ENCODE data around the gene SLAMF6. TPM values are rescaled to one million over a fixed set of nuclear protein-coding genes. Genes with fewer than 3 reads are reported as not detected.
"Not testable (repeated sequence)": the region's sequence is repeated elsewhere in the genome, so short reads cannot be mapped to it uniquely, and the experiment has no call there.

SLAMF6 gene
- total RNA-seq, 4 donors from 2014 or later: 0.60 to 6.7 (median 2.3) TPM; not detected in 1

GRCh38 chr1:160534823-160535605, 12.0 kb upstream of the SLAMF6 start:
- intact Hi-C loops (cut with DNase I; ENCODE audit: low total_unique reads) (loop anchor here (5.0 kb wide), 1 partner anchor 168 kb away; the partner anchor contains the start of gene NHLH1), in situ Hi-C loops (cut with MboI; ENCODE audit: low pct_ligation_motif_present in 1 of 4, low pct_unique_long_range_greater_than_20kb in 1 of 4, low sequenced_read_pairs in 3 of 4) (no loop called here)
- WGBS, 2 donors (ENCODE audit: low coverage in 1 of 2): 74 to 89% methylated on average over 3 of the region's 3 CpGs
- DNase-seq: no peak
- Histone ChIP-seq H3K9me3 (peaks cover 20 to 22% of the 10 kb centered on the region in 2 donors), H3K27ac (no peak overlapping the region), H3K27me3 (no peaks in the 10 kb centered on the region), H3K4me3 (no peak overlapping the region), H3K36me3 (no peaks in the 10 kb centered on the region), H3K4me1 (peaks cover 0 to 23% (median 10%) of the 10 kb centered on the region in 4 donors)
- TF ChIP-seq POLR2AphosphoS5 (IDR thresholded peaks at IDR 0.05) (no peak), EP300 (IDR thresholded peaks at IDR 0.05; ENCODE audit: low read depth) (no peak), POLR2A (IDR thresholded peaks at IDR 0.05) (no peak), CTCF (IDR thresholded peaks at IDR 0.05) (no peak)

- in situ Hi-C loops (cut with MboI; ENCODE audit: low pct_ligation_motif_present in 1 of 4, low pct_unique_long_range_greater_than_20kb in 1 of 4, low sequenced_read_pairs in 3 of 4); H3K36me3 ChIP-seq; DNase-seq; H3K4me3 ChIP-seq; H3K27ac ChIP-seq; H3K4me1 ChIP-seq; H3K27me3 ChIP-seq: not testable (repeated sequence)
- WGBS, 2 donors (ENCODE audit: low coverage in 1 of 2): no CpG with 5 or more reads among the region's 5 CpGs
- peaks cover 20 to 22% of the 10 kb centered on the region in 2 donors for H3K9me3 ChIP-seq
- intact Hi-C loops (cut with DNase I; ENCODE audit: low total_unique reads): loop anchor here (5.0 kb wide), 1 partner anchor 165 kb away; the partner anchor contains the start of gene NHLH1
Measured at GRCh38 chr1:160532557-160532813, 9.4 kb upstream of the SLAMF6 start.

- H3K36me3 ChIP-seq; H3K4me1 ChIP-seq; DNase-seq; H3K4me3 ChIP-seq; H3K27ac ChIP-seq; in situ Hi-C loops (cut with MboI; ENCODE audit: low pct_ligation_motif_present in 1 of 4, low pct_unique_long_range_greater_than_20kb in 1 of 4, low sequenced_read_pairs in 3 of 4); H3K27me3 ChIP-seq: not testable (repeated sequence)
- intact Hi-C loops (cut with DNase I; ENCODE audit: low total_unique reads): loop anchor here (5.0 kb wide), 1 partner anchor 165 kb away; the partner anchor contains the start of gene NHLH1
- peaks cover 20 to 22% of the 10 kb centered on the region in 2 donors for H3K9me3 ChIP-seq
- WGBS, 2 donors (ENCODE audit: low coverage in 1 of 2): 79% methylated on average over 16 of the region's 29 CpGs; no CpG with 5 or more reads in 1 of the 2 donors
Measured at GRCh38 chr1:160531809-160532556, 8.9 kb upstream of the SLAMF6 start.

- intact Hi-C loops (cut with DNase I; ENCODE audit: low total_unique reads); H3K9me3 ChIP-seq; DNase-seq; H3K27ac ChIP-seq; H3K4me3 ChIP-seq; H3K27me3 ChIP-seq; H3K36me3 ChIP-seq; H3K4me1 ChIP-seq; in situ Hi-C loops (cut with MboI; ENCODE audit: low pct_ligation_motif_present in 1 of 4, low pct_unique_long_range_greater_than_20kb in 1 of 4, low sequenced_read_pairs in 3 of 4): not testable (repeated sequence)
- WGBS, 2 donors (ENCODE audit: low coverage in 1 of 2): 69% methylated on average over 7 of the region's 7 CpGs; no CpG with 5 or more reads in 1 of the 2 donors
Measured at GRCh38 chr1:160529401-160529952, 6.4 kb upstream of the SLAMF6 start.

GRCh38 chr1:160523789-160524188, 734 bp upstream of the SLAMF6 start:
- 90 to 92% methylated on average over 2 of the region's 2 CpGs for WGBS, 2 donors (ENCODE audit: low coverage in 1 of 2)
- intact Hi-C loops (cut with DNase I; ENCODE audit: low total_unique reads); H3K4me3 ChIP-seq; H3K27me3 ChIP-seq; H3K27ac ChIP-seq; DNase-seq; in situ Hi-C loops (cut with MboI; ENCODE audit: low pct_ligation_motif_present in 1 of 4, low pct_unique_long_range_greater_than_20kb in 1 of 4, low sequenced_read_pairs in 3 of 4); H3K36me3 ChIP-seq; H3K9me3 ChIP-seq: not testable (repeated sequence)
- peaks cover 0 to 13% (median 0%) of the 10 kb centered on the region in 4 donors for H3K4me1 ChIP-seq

GRCh38 chr1:160522136-160522535, 919 bp downstream of the SLAMF6 start:
- no peaks in the 10 kb centered on the region for H3K9me3 ChIP-seq
- no peaks in the 10 kb centered on the region for H3K27me3 ChIP-seq
- no peak for TF ChIP-seq CTCF (IDR thresholded peaks at IDR 0.05)
- intact Hi-C loops (cut with DNase I; ENCODE audit: low total_unique reads) (no loop called here), in situ Hi-C loops (cut with MboI; ENCODE audit: low pct_ligation_motif_present in 1 of 4, low pct_unique_long_range_greater_than_20kb in 1 of 4, low sequenced_read_pairs in 3 of 4) (no loop called here)
- peak overlapping the region; percentile 21 to 62 (median 40) for H3K27ac ChIP-seq
- H3K4me1 ChIP-seq: peaks cover 0 to 13% (median 0%) of the 10 kb centered on the region in 4 donors
- H3K36me3 ChIP-seq: no peaks in the 10 kb centered on the region
- no peak for DNase-seq
- 54 to 64% methylated on average over 3 of the region's 3 CpGs for WGBS, 2 donors (ENCODE audit: low coverage in 1 of 2)
- peak overlapping the region in 1 of 4 donors; percentile 28 for H3K4me3 ChIP-seq
